ENCODE measurements around the gene PCDHGA8.
"Not testable (repeated sequence)": the region's sequence is repeated elsewhere in the genome, so short reads cannot be mapped to it uniquely, and the experiment has no call there.

The PCDHGA8 gene

DNA sequence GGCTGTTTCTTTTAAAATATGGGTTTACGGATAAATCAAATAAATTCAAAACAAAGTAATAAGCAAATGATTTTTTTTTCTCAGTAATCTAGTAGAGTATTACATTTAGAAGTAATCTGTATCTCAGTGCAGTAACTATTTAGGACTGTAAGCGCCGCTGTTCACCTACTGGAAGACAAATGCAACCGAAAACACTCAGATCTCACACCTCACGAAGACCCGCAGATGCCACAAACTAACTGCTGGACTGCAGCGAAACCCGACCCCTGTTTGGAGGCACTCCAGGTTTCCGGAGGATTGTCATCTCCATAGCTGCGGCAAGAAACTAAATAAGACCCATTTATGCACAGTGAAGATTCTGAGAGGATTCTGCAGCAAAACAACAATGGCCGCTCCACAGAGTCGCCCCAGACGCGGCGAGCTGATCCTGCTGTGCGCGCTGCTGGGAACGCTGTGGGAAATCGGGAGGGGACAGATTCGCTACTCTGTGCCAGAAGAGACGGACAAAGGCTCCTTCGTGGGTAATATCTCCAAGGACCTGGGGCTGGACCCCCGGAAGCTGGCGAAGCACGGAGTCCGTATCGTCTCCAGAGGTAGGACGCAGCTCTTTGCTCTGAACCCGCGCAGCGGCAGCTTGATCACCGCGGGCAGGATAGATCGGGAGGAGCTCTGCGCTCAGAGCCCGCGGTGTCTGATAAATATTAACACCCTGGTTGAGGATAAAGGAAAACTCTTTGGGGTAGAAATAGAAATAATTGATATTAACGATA lies at the start of gene PCDHGA8:
Gene PCDHGA8 (plus strand): TSS at position 205 of the 770 bp plus-strand sequence. CDS start 181 bp downstream, at position 386.
- Histone ChIP-seq H3K9me3 (peaks cover 26% of the 10 kb centered on the region), H3K4me1 (ENCODE audit: control insufficient read depth in 1 of 2, insufficient read depth in 1 of 2, low read depth in 1 of 2, low read length in 1 of 2) (no peaks in the 10 kb centered on the region), H3K4me3 (ENCODE audit: low read depth in 1 of 2, low read length in 1 of 2) (no peak within 1 kb of the TSS), H3K27me3 (peaks cover 98% of the 10 kb centered on the region), H3K36me3 (no peaks in the 10 kb centered on the region), H3K27ac (no peak within 1 kb of the TSS)
- TF ChIP-seq, protein P1, sequence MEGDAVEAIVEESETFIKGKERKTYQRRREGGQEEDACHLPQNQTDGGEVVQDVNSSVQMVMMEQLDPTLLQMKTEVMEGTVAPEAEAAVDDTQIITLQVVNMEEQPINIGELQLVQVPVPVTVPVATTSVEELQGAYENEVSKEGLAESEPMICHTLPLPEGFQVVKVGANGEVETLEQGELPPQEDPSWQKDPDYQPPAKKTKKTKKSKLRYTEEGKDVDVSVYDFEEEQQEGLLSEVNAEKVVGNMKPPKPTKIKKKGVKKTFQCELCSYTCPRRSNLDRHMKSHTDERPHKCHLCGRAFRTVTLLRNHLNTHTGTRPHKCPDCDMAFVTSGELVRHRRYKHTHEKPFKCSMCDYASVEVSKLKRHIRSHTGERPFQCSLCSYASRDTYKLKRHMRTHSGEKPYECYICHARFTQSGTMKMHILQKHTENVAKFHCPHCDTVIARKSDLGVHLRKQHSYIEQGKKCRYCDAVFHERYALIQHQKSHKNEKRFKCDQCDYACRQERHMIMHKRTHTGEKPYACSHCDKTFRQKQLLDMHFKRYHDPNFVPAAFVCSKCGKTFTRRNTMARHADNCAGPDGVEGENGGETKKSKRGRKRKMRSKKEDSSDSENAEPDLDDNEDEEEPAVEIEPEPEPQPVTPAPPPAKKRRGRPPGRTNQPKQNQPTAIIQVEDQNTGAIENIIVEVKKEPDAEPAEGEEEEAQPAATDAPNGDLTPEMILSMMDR (IDR thresholded peaks at IDR 0.05): no peak

DNA sequence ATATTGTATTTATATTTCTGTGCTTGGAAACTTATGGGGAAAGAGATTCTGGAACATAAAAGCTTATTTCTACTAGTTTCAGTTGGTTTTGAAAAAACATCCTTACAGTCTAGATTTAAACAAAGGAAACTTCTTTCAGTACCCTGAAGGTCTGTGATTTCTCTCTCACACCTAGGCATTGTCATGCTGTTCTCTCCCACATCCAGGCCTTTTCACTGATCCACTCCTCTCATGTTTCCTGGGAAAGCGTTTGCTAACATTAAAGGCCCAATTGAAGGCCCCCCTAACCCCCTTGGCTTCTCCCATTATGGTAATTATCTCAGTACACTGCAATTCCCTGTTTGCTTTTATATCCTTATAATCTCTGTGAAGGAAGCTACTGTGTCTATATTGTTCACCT lies 49.7 kb upstream of the PCDHGA8 start:
- H3K4me1 ChIP-seq (ENCODE audit: control insufficient read depth in 1 of 2, insufficient read depth in 1 of 2, low read depth in 1 of 2, low read length in 1 of 2): no peaks in the 10 kb centered on the region
- H3K27ac ChIP-seq: no peak overlapping the region
- peaks cover 17% of the 10 kb centered on the region for H3K9me3 ChIP-seq
- no peak overlapping the region for H3K4me3 ChIP-seq (ENCODE audit: low read depth in 1 of 2, low read length in 1 of 2)
- TF ChIP-seq, protein P1 (IDR thresholded peaks at IDR 0.05): no peak
- H3K36me3 ChIP-seq: no peaks in the 10 kb centered on the region
- H3K27me3 ChIP-seq: peaks cover 94% of the 10 kb centered on the region

DNA sequence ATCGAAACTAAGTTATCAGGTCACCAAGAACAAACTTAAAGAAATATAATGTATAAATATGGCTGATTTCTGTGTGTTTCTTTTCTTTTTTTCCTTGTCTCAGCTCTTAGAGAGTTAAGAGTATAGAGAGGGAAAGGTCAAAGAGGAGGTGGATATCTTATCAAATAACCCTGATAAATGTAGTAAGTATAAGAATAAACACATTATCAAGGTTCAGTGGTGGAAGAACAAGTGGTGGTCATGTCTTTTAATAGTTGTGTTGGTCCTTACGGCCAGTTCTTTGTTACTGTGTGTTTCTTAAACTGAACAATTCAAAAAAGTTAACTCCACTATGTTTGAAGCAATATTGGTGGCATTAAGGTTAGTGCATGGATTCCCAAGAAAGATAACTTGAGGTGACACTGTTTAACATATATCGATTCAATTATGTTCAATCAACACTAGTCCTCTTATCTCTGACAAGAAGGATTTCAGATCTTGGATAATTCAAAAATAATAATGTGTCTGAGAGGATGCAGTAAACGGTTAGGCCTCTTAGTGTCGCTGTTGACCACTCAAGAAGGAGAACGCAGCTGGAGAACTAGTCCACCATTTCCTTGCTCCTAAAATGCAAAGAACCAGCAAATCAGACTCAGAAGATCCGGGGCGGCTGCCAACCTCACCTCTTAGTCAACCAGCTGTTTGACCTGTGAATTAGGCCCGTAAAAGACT lies 49.0 kb upstream of the PCDHGA8 start, which contains the start of gene PCDHGA3:
Gene PCDHGA3 (plus strand): TSS at position 588 of the 711 bp plus-strand sequence. CDS start 205 bp downstream, outside the sequence.
- TF ChIP-seq, protein P1 (IDR thresholded peaks at IDR 0.05): no peak
- Histone ChIP-seq H3K36me3 (no peaks in the 10 kb centered on the region), H3K4me1 (ENCODE audit: control insufficient read depth in 1 of 2, insufficient read depth in 1 of 2, low read depth in 1 of 2, low read length in 1 of 2) (no peaks in the 10 kb centered on the region), H3K27ac (no peak within 1 kb of the TSS), H3K9me3 (peaks cover 17% of the 10 kb centered on the region), H3K27me3 (peaks cover 89% of the 10 kb centered on the region), H3K4me3 (ENCODE audit: low read depth in 1 of 2, low read length in 1 of 2) (peak within 1 kb of the TSS in 1 of 2 experiments; percentile 4)

DNA sequence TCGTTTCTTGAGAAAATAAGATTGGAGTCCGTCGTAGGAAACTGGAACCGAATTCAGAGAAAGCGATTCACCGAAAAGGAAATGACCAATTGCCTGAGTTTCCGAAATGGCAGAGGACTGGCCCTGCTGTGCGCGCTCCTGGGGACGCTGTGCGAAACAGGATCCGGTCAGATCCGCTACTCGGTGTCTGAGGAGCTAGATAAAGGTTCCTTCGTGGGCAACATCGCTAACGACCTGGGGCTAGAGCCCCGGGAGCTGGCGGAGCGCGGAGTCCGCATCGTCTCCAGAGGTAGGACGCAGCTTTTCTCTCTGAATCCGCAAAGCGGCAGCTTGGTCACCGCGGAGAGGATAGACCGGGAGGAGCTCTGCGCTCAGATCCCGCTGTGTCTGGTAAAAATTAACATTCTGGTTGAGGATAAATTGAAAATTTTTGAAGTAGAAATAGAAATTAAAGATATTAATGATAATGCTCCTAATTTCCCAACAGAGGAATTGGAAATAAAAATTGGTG lies 48.4 kb upstream of the PCDHGA8 start:
- H3K4me3 ChIP-seq (ENCODE audit: low read depth in 1 of 2, low read length in 1 of 2): peak overlapping the region in 1 of 2 experiments; percentile 4
- H3K9me3 ChIP-seq: peaks cover 17% of the 10 kb centered on the region
- H3K36me3 ChIP-seq: no peaks in the 10 kb centered on the region
- TF ChIP-seq, protein P1 (IDR thresholded peaks at IDR 0.05): no peak
- H3K27ac ChIP-seq: no peak overlapping the region
- H3K27me3 ChIP-seq: peaks cover 89% of the 10 kb centered on the region
- H3K4me1 ChIP-seq (ENCODE audit: control insufficient read depth in 1 of 2, insufficient read depth in 1 of 2, low read depth in 1 of 2, low read length in 1 of 2): no peaks in the 10 kb centered on the region

DNA sequence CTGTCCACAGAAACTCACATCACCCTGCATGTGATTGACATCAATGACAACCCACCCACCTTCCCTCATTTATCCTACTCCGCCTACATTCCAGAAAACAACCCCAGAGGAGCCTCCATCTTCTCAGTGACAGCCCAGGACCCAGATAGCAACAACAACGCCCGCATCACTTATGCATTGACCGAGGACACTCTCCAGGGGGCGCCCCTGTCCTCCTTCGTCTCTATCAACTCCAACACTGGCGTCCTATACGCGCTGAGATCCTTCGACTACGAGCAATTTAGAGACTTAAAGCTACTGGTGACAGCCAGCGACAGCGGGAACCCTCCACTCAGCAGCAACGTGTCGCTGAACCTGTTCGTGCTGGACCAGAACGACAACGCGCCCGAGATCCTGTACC lies 47.1 kb upstream of the PCDHGA8 start:
- H3K4me3 ChIP-seq (ENCODE audit: low read depth in 1 of 2, low read length in 1 of 2): no peak overlapping the region
- H3K27ac ChIP-seq: no peak overlapping the region
- TF ChIP-seq, protein P1 (IDR thresholded peaks at IDR 0.05): no peak
- peaks cover 12% of the 10 kb centered on the region for H3K9me3 ChIP-seq
- no peaks in the 10 kb centered on the region for H3K4me1 ChIP-seq (ENCODE audit: control insufficient read depth in 1 of 2, insufficient read depth in 1 of 2, low read depth in 1 of 2, low read length in 1 of 2)
- peaks cover 89% of the 10 kb centered on the region for H3K27me3 ChIP-seq
- H3K36me3 ChIP-seq: no peaks in the 10 kb centered on the region

DNA sequence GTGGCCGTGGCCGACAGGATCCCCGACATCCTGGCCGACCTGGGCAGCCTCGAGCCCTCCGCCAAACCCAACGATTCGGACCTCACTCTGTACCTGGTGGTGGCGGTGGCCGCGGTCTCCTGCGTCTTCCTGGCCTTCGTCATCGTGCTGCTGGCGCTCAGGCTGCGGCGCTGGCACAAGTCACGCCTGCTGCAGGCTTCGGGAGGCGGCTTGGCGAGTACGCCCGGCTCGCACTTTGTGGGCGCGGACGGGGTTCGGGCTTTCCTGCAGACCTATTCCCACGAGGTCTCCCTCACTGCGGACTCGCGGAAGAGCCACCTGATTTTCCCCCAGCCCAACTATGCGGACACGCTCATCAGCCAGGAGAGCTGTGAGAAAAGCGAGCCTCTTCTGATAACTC lies 46.4 kb upstream of the PCDHGA8 start:
- not testable (repeated sequence) for H3K36me3 ChIP-seq; H3K27ac ChIP-seq; H3K4me3 ChIP-seq (ENCODE audit: low read depth in 1 of 2, low read length in 1 of 2); H3K4me1 ChIP-seq (ENCODE audit: control insufficient read depth in 1 of 2, insufficient read depth in 1 of 2, low read depth in 1 of 2, low read length in 1 of 2); H3K9me3 ChIP-seq
- H3K27me3 ChIP-seq: peaks cover 89% of the 10 kb centered on the region

All from neutrophil (primary cell).